ENCODE results near the gene LBHD2. TPM values are rescaled to one million over a fixed set of nuclear protein-coding genes. Genes with fewer than 3 reads are reported as not detected.

Gene LBHD2
- total RNA-seq, 1 donor from 2014 or later, result not detected

DNA sequence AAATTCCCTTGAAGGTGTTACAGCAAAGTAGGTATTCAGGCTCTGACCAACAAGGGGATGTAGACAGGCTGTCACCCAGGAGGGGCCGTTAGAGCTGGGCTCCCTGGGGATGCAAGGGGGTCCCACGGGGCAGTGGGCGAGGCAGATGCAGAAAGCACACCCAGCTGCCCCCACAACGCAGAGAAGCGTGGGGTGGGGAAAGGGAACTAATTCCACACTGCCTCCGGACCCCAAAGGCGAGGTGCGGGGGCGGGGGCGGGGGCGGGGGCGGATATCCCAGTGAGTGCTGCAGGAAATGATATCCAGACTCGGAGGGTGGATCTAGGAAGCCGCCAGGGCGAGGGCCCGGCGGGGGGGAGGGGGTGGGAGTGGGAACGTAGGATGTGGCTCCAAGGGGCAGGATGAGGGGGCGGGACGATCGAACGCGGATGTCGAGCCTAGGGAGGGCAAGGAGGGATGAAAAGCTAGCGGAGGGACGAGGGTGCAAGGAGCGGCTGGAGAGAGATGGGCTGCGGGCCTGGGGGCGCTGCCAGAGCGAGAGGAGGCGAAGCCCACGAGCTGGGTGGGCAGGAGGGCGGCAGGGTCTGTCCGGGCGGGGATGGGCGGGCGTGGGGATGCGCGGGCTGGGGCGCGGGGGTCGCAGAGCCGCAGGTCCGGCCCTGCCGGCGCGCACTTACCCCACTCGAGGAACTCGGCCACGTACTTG is 27.5 kb upstream of the LBHD2 start:
- H3K4me3 ChIP-seq (ENCODE audit: insufficient read depth, low read depth, low read length), result peak overlapping the region; percentile 75
- peaks cover 48% of the 10 kb centered on the region for H4K20me1 ChIP-seq (ENCODE audit: insufficient read depth, low read length)
- peaks cover 26% of the 10 kb centered on the region for H3K4me1 Mint-ChIP-seq (ENCODE audit: low read depth, unreplicated experiment)
- H3K9ac ChIP-seq (ENCODE audit: low read length), result peak overlapping the region; percentile 87
- peak overlapping the region; percentile 88 for H3K4me3 Mint-ChIP-seq (ENCODE audit: unreplicated experiment)
- H3K27me3 ChIP-seq (ENCODE audit: insufficient read depth, low read length), result no peaks in the 10 kb centered on the region
- H3K36me3 Mint-ChIP-seq (ENCODE audit: low read depth, unreplicated experiment), result peaks cover 1% of the 10 kb centered on the region
- DNase-seq (ENCODE audit: low read depth) (peak; percentile 35), FAIRE-seq (no peak)
- TF ChIP-seq, protein P1, sequence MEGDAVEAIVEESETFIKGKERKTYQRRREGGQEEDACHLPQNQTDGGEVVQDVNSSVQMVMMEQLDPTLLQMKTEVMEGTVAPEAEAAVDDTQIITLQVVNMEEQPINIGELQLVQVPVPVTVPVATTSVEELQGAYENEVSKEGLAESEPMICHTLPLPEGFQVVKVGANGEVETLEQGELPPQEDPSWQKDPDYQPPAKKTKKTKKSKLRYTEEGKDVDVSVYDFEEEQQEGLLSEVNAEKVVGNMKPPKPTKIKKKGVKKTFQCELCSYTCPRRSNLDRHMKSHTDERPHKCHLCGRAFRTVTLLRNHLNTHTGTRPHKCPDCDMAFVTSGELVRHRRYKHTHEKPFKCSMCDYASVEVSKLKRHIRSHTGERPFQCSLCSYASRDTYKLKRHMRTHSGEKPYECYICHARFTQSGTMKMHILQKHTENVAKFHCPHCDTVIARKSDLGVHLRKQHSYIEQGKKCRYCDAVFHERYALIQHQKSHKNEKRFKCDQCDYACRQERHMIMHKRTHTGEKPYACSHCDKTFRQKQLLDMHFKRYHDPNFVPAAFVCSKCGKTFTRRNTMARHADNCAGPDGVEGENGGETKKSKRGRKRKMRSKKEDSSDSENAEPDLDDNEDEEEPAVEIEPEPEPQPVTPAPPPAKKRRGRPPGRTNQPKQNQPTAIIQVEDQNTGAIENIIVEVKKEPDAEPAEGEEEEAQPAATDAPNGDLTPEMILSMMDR (IDR thresholded peaks at IDR 0.05; ENCODE audit: insufficient read depth, low read depth, low read length), result no peak
- TF ChIP-seq EZH2 (IDR thresholded peaks at IDR 0.05; ENCODE audit: insufficient read depth, low read length), result no peak
- H3K27ac Mint-ChIP-seq (ENCODE audit: unreplicated experiment), result no peak overlapping the region
- H3K9me3 ChIP-seq (ENCODE audit: insufficient read depth, low read depth, low read length), result no peaks in the 10 kb centered on the region
- H3K4me2 ChIP-seq (ENCODE audit: low read length), result peak overlapping the region; percentile 93
- H3K79me2 ChIP-seq (ENCODE audit: insufficient read depth, low read length), result peaks cover 63% of the 10 kb centered on the region
- no peaks in the 10 kb centered on the region for H3K27me3 Mint-ChIP-seq (ENCODE audit: low read depth, unreplicated experiment)
- no peaks in the 10 kb centered on the region for H3K36me3 ChIP-seq (ENCODE audit: insufficient read depth, low read length)
- no peaks in the 10 kb centered on the region for H3K4me1 ChIP-seq (ENCODE audit: insufficient read depth, low read length)
- peak overlapping the region; percentile 68 for H2AFZ ChIP-seq (ENCODE audit: low read depth, low read length)
- H3K9me3 Mint-ChIP-seq (ENCODE audit: unreplicated experiment), result no peaks in the 10 kb centered on the region
- peak overlapping the region; percentile 57 for H3K27ac ChIP-seq (ENCODE audit: low read depth, low read length)

DNA sequence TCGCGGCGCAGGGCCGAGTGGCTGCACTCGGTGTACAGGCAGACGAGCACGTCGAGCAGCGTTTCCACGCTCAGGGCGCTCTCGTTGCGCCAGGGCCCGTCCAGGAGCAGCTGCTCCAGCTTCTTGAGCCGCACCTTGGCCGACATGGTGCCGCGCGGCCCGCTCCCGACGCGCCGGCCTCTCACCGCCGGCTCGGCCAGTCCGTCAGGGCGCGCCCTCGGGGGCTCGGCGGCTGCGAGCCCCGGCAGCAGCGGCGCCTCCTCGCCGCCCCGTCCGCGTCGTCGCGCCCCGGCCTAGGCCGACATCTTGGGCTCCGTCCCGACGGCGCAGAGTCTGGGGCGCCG is 27.0 kb upstream of the LBHD2 start:
- DNase-seq (ENCODE audit: low read depth) (no peak), FAIRE-seq (no peak)
- peaks cover 58% of the 10 kb centered on the region for H3K79me2 ChIP-seq (ENCODE audit: insufficient read depth, low read length)
- TF ChIP-seq EZH2 (IDR thresholded peaks at IDR 0.05; ENCODE audit: insufficient read depth, low read length), result no peak
- TF ChIP-seq, protein P1 (IDR thresholded peaks at IDR 0.05; ENCODE audit: insufficient read depth, low read depth, low read length), result no peak
- no peaks in the 10 kb centered on the region for H3K27me3 ChIP-seq (ENCODE audit: insufficient read depth, low read length)
- peaks cover 43% of the 10 kb centered on the region for H4K20me1 ChIP-seq (ENCODE audit: insufficient read depth, low read length)
- H3K9me3 Mint-ChIP-seq (ENCODE audit: unreplicated experiment), result no peaks in the 10 kb centered on the region
- H3K36me3 ChIP-seq (ENCODE audit: insufficient read depth, low read length), result no peaks in the 10 kb centered on the region
- H3K4me2 ChIP-seq (ENCODE audit: low read length), result peak overlapping the region; percentile 93
- H3K36me3 Mint-ChIP-seq (ENCODE audit: low read depth, unreplicated experiment), result peaks cover 1% of the 10 kb centered on the region
- H2AFZ ChIP-seq (ENCODE audit: low read depth, low read length), result peak overlapping the region; percentile 68
- H3K9ac ChIP-seq (ENCODE audit: low read length), result peak overlapping the region; percentile 87
- no peaks in the 10 kb centered on the region for H3K4me1 ChIP-seq (ENCODE audit: insufficient read depth, low read length)
- H3K9me3 ChIP-seq (ENCODE audit: insufficient read depth, low read depth, low read length), result no peaks in the 10 kb centered on the region
- H3K4me1 Mint-ChIP-seq (ENCODE audit: low read depth, unreplicated experiment), result peaks cover 26% of the 10 kb centered on the region
- peak overlapping the region; percentile 57 for H3K27ac ChIP-seq (ENCODE audit: low read depth, low read length)
- H3K27me3 Mint-ChIP-seq (ENCODE audit: low read depth, unreplicated experiment), result no peaks in the 10 kb centered on the region
- H3K27ac Mint-ChIP-seq (ENCODE audit: unreplicated experiment), result no peak overlapping the region
- peak overlapping the region; percentile 88 for H3K4me3 Mint-ChIP-seq (ENCODE audit: unreplicated experiment)
- H3K4me3 ChIP-seq (ENCODE audit: insufficient read depth, low read depth, low read length), result peak overlapping the region; percentile 73

All from astrocyte (in vitro differentiated cells and primary cell).